ENCODE data around the gene RHEBL1.
A peak's percentile ranks its signal among the peaks of the same experiment; 100 is the strongest.

The RHEBL1 gene

GRCh38 chr12:49018261-49019119 lies 51.3 kb downstream of the RHEBL1 start, which contains the start of gene PRKAG1:
TSS of gene PRKAG1 (minus strand) at chr12:49018776. CDS start at chr12:49018740, 36 bp downstream.
- DNase-seq, result peak; percentile 81

- DNase-seq, result no peak
These were observed 51.9 kb downstream of the RHEBL1 start for GRCh38 chr12:49017891-49018260.

- no peak for DNase-seq
These were observed 54.6 kb downstream of the RHEBL1 start for GRCh38 chr12:49015196-49015595.

Data from NCI-H1105 treated with DMSO at 0.1 percent for 48 hours (cell line).